K562 treated with DMSO at 1 percent for 4 hours (cell line): ENCODE data around the gene SNIP1. TPM values are rescaled to one million over a fixed set of nuclear protein-coding genes. Genes with fewer than 3 reads are reported as not detected.

ENCODE experiments used
- total RNA-seq: library from RNA; unstranded; fragments of 300-600 nt; gene quantifications from 2 replicates; pipeline ENCODE4 v1.2.3, GENCODE V29; 2022; ENCODE audit not compliant: insufficient read depth

SNIP1 gene, protein sequence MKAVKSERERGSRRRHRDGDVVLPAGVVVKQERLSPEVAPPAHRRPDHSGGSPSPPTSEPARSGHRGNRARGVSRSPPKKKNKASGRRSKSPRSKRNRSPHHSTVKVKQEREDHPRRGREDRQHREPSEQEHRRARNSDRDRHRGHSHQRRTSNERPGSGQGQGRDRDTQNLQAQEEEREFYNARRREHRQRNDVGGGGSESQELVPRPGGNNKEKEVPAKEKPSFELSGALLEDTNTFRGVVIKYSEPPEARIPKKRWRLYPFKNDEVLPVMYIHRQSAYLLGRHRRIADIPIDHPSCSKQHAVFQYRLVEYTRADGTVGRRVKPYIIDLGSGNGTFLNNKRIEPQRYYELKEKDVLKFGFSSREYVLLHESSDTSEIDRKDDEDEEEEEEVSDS
- 8.8 and 11.5 TPM in 2 replicates for total RNA-seq

DNA sequence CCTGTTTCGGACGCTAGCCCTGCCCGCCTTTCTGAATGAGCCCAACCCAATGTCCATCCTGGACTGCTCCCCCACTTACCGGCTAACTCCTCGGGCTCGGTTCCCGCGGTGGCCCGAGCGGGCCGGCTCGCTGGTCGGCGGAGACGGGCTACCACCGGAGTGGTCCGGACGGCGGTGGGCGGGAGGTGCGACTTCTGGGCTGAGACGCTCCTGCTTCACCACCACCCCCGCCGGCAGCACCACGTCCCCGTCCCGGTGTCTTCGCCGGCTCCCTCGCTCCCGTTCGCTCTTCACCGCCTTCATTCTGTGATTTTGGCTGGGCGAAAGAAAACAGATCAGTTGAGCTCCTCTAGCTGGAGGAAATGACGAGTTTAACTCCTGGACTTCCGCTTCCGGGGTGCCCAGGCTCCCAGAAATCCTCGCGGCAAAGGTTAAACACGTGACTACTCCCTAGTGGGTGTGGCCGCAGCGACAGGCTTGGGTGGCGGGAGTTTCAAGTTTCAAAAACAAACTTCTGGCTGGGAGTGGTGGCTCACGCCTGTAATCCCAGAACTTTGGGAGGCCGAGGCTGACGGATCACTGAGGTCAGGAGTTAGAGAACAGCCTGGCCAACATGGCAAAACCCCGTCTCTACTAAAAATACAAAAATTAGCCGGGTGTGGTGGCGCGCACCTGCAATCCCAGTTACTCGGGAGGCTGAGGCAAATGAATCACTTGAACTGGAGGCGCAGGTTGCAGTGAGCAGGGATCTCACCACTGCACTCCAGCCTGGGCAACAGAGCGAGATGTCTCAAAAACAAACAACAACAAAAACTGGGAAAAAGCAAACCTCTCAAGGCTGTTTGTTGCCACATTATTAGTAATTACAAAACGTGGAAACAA is at the start of gene SNIP1:
SNIP1 (minus strand) TSS at position 367 of the 882 bp plus-strand sequence; CDS start at position 303, 64 bp downstream.

DNA sequence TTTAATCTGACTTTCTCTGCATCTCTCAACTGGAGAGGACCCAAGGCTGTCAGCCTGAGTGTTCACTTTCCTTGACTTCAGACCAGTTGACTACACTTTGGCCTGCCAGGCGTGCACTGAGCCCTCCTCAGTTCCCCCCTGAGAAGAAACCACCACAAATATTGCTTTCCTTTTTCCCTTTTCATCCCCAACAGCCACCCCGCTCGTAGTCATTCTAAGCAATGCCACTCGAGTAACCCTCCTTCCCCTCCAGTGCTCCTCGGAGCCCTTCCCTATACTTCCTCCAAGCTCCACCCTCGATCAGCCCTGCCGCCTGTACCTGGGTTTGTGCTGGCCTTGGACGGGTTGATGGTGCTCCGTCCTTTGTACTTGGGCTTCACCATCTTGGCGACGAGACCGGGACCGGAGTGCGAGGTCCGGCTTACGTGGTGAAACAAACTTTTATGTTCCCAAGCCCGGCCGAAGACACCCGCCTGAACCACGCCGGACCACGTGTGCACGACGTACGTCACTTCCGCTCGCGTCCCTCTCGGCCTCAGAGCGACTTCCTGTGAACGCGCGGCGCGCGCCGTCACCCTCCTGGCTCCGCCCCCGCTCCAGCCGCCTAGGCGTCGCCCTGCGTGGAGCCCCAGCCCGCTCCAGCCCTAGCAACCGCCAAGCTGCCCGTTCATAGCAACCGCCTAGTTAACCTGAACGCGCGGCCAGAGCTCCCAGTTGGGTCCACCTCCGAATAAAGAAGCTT is 41.5 kb upstream of the SNIP1 start, which contains the start of gene GNL2:
GNL2 (minus strand) TSS at position 498 of the 742 bp plus-strand sequence; CDS start at position 383, 115 bp downstream.

DNA sequence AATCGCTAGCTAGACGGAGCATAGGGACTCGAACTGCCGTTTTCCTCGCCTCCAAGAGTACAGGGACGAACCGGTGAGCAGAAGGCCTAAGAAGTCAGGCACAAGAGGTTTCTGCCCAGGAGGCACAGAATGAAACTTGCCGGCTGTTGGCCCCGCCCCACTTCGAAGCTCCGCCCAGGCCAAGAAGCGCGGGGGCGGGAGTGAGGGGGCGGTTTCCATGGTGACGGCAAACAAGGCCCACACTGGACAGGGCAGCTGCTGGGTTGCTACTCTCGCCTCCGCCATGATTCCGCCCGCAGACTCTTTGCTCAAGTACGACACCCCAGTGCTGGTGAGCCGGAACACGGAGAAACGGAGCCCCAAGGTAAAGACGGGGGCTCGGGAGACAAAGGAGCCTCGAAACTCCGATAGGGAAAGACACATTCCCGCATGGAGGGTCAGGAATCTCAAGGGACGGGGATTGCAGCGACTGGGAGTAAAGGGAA is 2.7 kb upstream of the SNIP1 start, which contains the start of gene DNALI1:
DNALI1 (plus strand) TSS at position 229 of the 485 bp plus-strand sequence; CDS start at position 284, 55 bp downstream.

DNA sequence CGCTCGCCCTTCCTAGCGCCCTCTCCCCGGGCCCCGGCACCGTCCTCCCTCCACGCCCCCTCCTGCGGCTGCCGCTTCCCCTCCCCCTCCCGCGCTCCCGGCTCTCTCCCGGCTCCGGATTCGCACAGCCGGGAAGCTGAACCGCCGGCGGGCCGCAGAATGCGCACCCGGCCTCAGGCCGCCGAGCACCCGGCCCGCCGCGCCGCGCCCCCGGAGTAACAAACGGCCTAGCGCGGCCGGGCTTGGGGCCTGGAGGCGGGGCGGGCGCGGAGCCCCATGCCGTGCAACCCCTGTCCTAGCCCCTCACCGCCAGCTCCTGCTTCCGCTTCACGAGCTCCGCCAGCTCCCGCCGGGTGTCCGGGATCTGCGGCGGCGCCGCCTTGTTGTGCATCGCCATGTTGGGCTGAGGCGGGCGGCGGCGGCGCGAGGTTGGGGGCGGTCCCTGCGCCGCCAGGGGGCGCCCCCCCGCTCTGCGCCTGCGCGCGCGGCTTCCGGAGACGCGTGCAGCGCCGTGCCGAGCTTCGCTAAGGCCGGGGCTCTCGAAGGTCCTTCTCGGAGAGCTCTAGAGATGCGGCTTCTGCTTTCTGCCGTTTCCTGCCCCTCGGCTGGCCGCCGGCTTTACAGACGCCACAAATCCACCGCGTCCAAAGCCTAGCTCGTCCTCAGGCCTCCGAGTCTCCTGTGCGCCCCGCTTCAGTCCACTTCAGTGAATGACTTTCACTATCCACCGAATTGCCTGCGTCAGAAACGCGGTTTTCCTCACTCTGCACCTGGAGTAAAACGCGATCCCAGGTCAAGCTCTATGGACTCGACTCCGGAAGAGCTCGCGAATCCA is 39.5 kb downstream of the SNIP1 start, which contains the start of gene MEAF6:
MEAF6 (minus strand) TSS at position 417 of the 835 bp plus-strand sequence; CDS start at position 397, 20 bp downstream.

Other genes starting within 250 kb of the SNIP1 start
- 7.6 and 14.4 TPM in 2 replicates for gene ZC3H12A, start 79.7 kb downstream of the SNIP1 start, total RNA-seq
- gene MEAF6, start 39.5 kb downstream of the SNIP1 start, total RNA-seq, result 41.3 and 63.6 TPM in 2 replicates
- gene DNALI1, start 2.6 kb upstream of the SNIP1 start, total RNA-seq, result 0.97 and 1.9 TPM in 2 replicates
- 80.0 and 87.8 TPM in 2 replicates for gene GNL2, start 41.6 kb upstream of the SNIP1 start, total RNA-seq
- gene RSPO1, start 80.6 kb upstream of the SNIP1 start, total RNA-seq, result not detected in 2 replicates
- 61.6 and 73.4 TPM in 2 replicates for gene CDCA8, start 138.2 kb upstream of the SNIP1 start, total RNA-seq
- gene EPHA10, start 210.8 kb upstream of the SNIP1 start, total RNA-seq, result not detected in 2 replicates
- not detected in 2 replicates for gene MANEAL, start 239.6 kb upstream of the SNIP1 start, total RNA-seq